Testis (tissue), 3 donors: Measurements from ENCODE around the gene ZNF423. TPM values are rescaled to one million over a fixed set of nuclear protein-coding genes. Genes with fewer than 3 reads are reported as not detected.

Experiments used
- DNase-seq: peaks from one replicate; pipeline ENCODE4 v3.0.0-alpha.2; 2019
- H3K27ac ChIP-seq, 2 donors: fragments of 200-600 bp; sonication (generic); one replicate each; pipeline ENCODE4 v1.5.1; 2019
- H3K27me3 ChIP-seq: fragments of 200-600 bp; sonication (generic); one replicate; pipeline ENCODE4 v1.5.1; 2019
- H3K36me3 ChIP-seq: fragments of 200-600 bp; sonication (generic); one replicate; pipeline ENCODE4 v1.5.1; 2017; ENCODE audit warnings: low read depth; ENCODE audit errors: missing control alignments
- H3K4me1 ChIP-seq: fragments of 200-600 bp; sonication (generic); one replicate; pipeline ENCODE4 v1.5.1; 2019
- H3K4me3 ChIP-seq, 2 donors: fragments of 200-600 bp; sonication (generic); one replicate each; pipeline ENCODE4 v1.5.1; 2017 to 2019
- H3K9me3 ChIP-seq: fragments of 200-600 bp; sonication (generic); one replicate; pipeline ENCODE4 v1.5.1; 2017
- CTCF ChIP-seq, 3 experiments: fragments of 450-650 bp in 2 of 3; fragments of 200-600 bp in 1 of 3; sonication (generic) in 1 of 3; IDR thresholded peaks; one replicate each; pipeline ENCODE4 v1.5.1; 2016 to 2019; ENCODE audit warnings: antibody characterized with exemption in 3 of 3, mild to moderate bottlenecking in 2 of 3, moderate library complexity in 1 of 3
- POLR2A ChIP-seq: fragments of 450-650 bp; IDR thresholded peaks from one replicate; pipeline ENCODE4 v1.6.1; 2017; ENCODE audit warnings: antibody characterized with exemption, mild to moderate bottlenecking, moderate library complexity
- WGBS, 2 donors: methylation state at CpG; one replicate each; pipeline ENCODE4 v1.1.5; 2018; 5-methylcytosine and 5-hydroxymethylcytosine counted together
- intact Hi-C: fragments of 100-400 bp; cut with DNase I; formaldehyde crosslinking; loops from one replicate; pipeline ENCODE4 v1.15.1; 2023; ENCODE audit warnings: low total_unique reads
- polyA plus RNA-seq: library from polyadenylated mRNA; stranded (reverse); fragments of 350-450 nt; fragmentation: Illumina TruSeq; extraction: RNeasy Lipid Tissue Mini Kit (QIAGEN cat#74804); gene quantifications from one replicate; pipeline ENCODE4 v1.2.3, GENCODE V29; 2014; ENCODE audit warnings: low read depth, low replicate concordance; ENCODE audit not compliant: insufficient read depth
- total RNA-seq, 2 donors: library from RNA; depleted of rRNA; stranded (reverse); fragments of >200 nt; gene quantifications; one replicate each; pipeline ENCODE4 v1.2.3, GENCODE V29; 2016

The ZNF423 gene
- total and polyA plus RNA-seq, 3 donors from 2014 or later: 8.9 to 19.0 (median 12.1) TPM

DNA sequence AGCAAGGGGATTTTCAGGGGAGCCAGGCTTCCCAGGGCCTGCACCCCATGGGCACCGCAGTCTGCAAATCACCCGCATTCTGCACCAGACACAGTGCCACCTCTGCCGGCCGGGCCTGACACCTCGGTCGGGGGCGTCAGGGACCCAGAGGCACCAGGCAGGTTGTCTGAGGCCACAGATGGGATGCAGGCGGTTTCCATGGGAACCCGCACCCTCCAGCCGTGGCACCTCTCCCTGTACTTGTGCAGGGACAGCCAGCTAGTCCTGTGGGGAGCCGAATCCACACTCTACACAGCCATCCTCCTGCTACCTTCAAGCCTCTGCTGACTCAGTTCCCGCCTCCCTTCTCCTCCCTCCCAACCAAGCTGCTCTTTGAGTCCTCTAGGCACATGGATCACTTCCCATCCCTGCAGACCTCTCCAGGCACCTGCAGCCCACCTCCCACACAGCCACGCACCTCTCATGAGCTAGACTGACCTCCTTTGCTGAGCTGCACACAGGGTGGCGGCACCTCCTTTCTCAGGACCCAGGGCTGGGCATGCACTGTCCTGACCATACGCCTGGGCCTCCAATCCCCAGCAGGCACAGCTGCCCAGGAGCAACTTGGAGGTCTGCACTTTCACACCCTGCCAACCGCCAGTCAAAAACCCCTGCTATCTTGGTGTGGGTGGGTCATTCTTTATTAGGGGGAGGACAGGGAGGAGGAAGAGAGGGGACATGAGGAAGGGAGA lies 362.9 kb downstream of the ZNF423 start:
- Histone ChIP-seq H3K27ac (no peak overlapping the region), H3K4me1 (peaks cover 5% of the 10 kb centered on the region), H3K9me3 (no peaks in the 10 kb centered on the region), H3K4me3 (no peak overlapping the region), H3K36me3 (no peaks in the 10 kb centered on the region), H3K27me3 (no peaks in the 10 kb centered on the region)
- intact Hi-C loops: no loop called here
- DNase-seq: no peak
- TF ChIP-seq CTCF (IDR thresholded peaks at IDR 0.05) (no peak), POLR2A (no peak)
- 63 to 82% methylated on average over 15 to 16 of the region's 16 CpGs for WGBS, 2 donors

DNA sequence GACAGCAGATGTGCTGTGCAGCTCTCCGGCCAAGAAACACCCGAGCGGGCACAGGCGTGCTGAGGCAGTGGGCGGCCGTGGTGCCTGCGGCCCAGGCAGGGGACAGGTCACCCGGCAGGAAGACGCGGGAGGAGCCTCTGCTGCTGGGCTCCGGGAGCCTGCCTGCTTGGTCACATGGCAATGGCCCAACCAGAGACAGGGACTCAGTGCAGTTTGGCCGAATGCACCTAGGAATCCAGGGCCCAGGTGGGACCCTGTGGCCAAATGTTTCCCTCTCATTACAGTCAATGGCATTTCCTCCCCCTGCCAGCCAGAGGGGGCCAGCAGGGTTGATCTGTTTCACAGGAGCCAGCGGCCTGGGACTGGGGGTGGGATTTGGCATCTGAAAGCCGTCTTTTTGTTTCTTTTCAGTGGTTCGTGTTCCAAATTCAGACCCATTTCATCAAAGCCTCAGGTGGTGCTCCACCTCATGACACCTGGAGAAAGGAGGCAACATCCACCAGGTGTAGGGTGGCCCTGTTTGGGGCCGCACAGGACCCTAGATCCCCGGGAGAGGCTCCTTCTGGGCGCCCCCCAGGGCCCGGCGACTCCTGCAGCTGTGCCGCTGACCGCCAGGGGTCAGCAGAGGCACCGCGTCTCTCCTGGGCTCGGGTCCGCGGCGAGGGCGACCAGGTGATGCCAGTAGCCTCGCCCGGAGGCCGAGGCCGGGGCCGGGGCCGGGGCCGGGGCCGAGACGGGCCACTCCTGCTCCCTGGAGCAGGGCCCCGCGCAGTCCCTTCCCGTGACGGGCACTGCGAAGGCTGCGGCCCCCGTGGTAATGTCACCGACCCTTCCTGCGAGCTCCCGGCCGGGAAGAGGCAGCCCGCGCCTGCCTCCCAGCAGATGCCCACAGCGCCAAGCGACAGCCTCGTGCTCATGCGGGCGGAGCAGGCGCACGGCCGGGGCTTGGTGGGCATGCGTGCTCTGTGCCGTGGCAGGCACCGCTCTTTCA lies 363.8 kb downstream of the ZNF423 start:
- intact Hi-C loops: no loop called here

GRCh38 chr16:49491106-49491670 lies 364.7 kb downstream of the ZNF423 start:
- intact Hi-C loops: no loop called here
- peak overlapping the region in 1 of 2 donors; percentile 15 for H3K4me3 ChIP-seq

More for the DNA sequence above, 363.8 kb downstream of the ZNF423 start:
- Histone ChIP-seq H3K27ac (peak overlapping the region in 1 of 2 donors; percentile 39), H3K9me3 (no peaks in the 10 kb centered on the region), H3K4me1 (peaks cover 5% of the 10 kb centered on the region), H3K4me3 (peak overlapping the region; percentile 15 to 42), H3K27me3 (no peaks in the 10 kb centered on the region), H3K36me3 (no peaks in the 10 kb centered on the region)
- DNase-seq: peak; percentile 75
- 33% methylated on average over 29 to 42 of the region's 62 CpGs for WGBS, 2 donors
- TF ChIP-seq POLR2A (no peak), CTCF (IDR thresholded peaks at IDR 0.05) (peak; percentile 72 to 95 (median 81))

DNA sequence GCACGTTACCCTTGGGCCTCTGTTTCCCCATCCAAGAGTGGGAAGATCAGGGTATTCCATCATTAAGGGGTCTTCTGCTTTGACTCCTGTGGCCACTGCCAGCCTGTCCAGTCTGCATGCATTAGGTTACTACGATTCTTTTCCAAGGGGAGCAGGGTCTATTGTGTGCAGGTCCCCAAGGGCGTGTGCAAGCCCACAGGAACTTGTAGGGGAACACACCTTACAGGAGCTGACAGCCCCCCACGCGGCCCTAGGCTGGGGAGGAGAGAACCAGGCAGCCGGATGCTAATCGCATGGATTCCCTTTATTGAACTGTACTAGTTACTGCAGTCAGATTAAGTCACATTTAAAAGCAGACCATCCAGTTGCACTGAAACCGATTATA lies 365.6 kb downstream of the ZNF423 start:
- H3K4me3 ChIP-seq: no peak overlapping the region
- no peaks in the 10 kb centered on the region for H3K9me3 ChIP-seq
- H3K27ac ChIP-seq: no peak overlapping the region
- H3K36me3 ChIP-seq: no peaks in the 10 kb centered on the region
- intact Hi-C loops: no loop called here
- TF ChIP-seq POLR2A: no peak
- no peak for TF ChIP-seq CTCF (IDR thresholded peaks at IDR 0.05)
- WGBS, 2 donors: 85 to 92% methylated on average over 8 of the region's 8 CpGs
- peaks cover 5% of the 10 kb centered on the region for H3K4me1 ChIP-seq
- no peak for DNase-seq
- H3K27me3 ChIP-seq: no peaks in the 10 kb centered on the region

More at GRCh38 chr16:49491106-49491670, 364.7 kb downstream of the ZNF423 start:
- no peak overlapping the region for H3K27ac ChIP-seq
- DNase-seq: no peak
- peaks cover 5% of the 10 kb centered on the region for H3K4me1 ChIP-seq
- no peaks in the 10 kb centered on the region for H3K9me3 ChIP-seq
- no peaks in the 10 kb centered on the region for H3K36me3 ChIP-seq
- 58 to 73% methylated on average over 20 of the region's 20 CpGs for WGBS, 2 donors
- TF ChIP-seq CTCF (IDR thresholded peaks at IDR 0.05) (no peak), POLR2A (no peak)
- no peaks in the 10 kb centered on the region for H3K27me3 ChIP-seq
